ENCODE measurements around the gene RSPRY1.

RSPRY1 gene

GRCh38 chr16:57185945-57186871 lies at the start of gene RSPRY1, which contains the start of gene PSME3IP1:
RSPRY1 (plus strand) TSS chr16:57186329; CDS start chr16:57204659, 18,330 bp downstream.
PSME3IP1 (minus strand) TSS chr16:57186039; CDS start chr16:57173854, 12,185 bp downstream.
- peak; percentile 79 to 100 (median 99) for DNase-seq

- DNase-seq: no peak
Measured at GRCh38 chr16:57137043-57137442, 49.1 kb upstream of the RSPRY1 start.

- DNase-seq: peak in 1 of 51 donors; percentile 29
Measured at GRCh38 chr16:57137566-57138273, 48.4 kb upstream of the RSPRY1 start.

GRCh38 chr16:57138281-57138935 lies 47.7 kb upstream of the RSPRY1 start:
- no peak for DNase-seq

GRCh38 chr16:57140931-57141668 lies 45.0 kb upstream of the RSPRY1 start:
- no peak for DNase-seq

GRCh38 chr16:57141822-57142631 lies 44.1 kb upstream of the RSPRY1 start:
- DNase-seq: no peak

GRCh38 chr16:57143149-57143921 lies 42.8 kb upstream of the RSPRY1 start:
- DNase-seq: peak in 43 of 51 donors; percentile 37 to 95 (median 83)

GRCh38 chr16:57144027-57144426 lies 42.1 kb upstream of the RSPRY1 start:
- no peak for DNase-seq

- no peak for DNase-seq
Measured at GRCh38 chr16:57145046-57146021, 40.8 kb upstream of the RSPRY1 start.

- DNase-seq: peak in 1 of 51 donors; percentile 19
Measured at GRCh38 chr16:57146040-57146647, 40.0 kb upstream of the RSPRY1 start.

GRCh38 chr16:57146735-57147134 lies 39.4 kb upstream of the RSPRY1 start:
- no peak for DNase-seq

GRCh38 chr16:57147381-57148221 lies 38.5 kb upstream of the RSPRY1 start:
- DNase-seq: peak in 15 of 51 donors; percentile 25 to 55 (median 35)

GRCh38 chr16:57148481-57148880 lies 37.6 kb upstream of the RSPRY1 start:
- DNase-seq: no peak

GRCh38 chr16:57149391-57149790 lies 36.7 kb upstream of the RSPRY1 start:
- no peak for DNase-seq

GRCh38 chr16:57150682-57151330 lies 35.3 kb upstream of the RSPRY1 start:
- no peak for DNase-seq

GRCh38 chr16:57151369-57151768 lies 34.8 kb upstream of the RSPRY1 start:
- DNase-seq: no peak

Data from hypothalamus (tissue), 51 donors.